Kasumi-1 (cell line): Measurements from ENCODE around the gene GSX2.
"Not testable (repeated sequence)": the region's sequence is repeated elsewhere in the genome, so short reads cannot be mapped to it uniquely, and the experiment has no call there.

Source experiments
- DNase-seq, 2 experiments: peaks; one replicate each; lab custom pipeline; 2025; lab: John Stamatoyannopoulos, UW

The GSX2 gene

DNA sequence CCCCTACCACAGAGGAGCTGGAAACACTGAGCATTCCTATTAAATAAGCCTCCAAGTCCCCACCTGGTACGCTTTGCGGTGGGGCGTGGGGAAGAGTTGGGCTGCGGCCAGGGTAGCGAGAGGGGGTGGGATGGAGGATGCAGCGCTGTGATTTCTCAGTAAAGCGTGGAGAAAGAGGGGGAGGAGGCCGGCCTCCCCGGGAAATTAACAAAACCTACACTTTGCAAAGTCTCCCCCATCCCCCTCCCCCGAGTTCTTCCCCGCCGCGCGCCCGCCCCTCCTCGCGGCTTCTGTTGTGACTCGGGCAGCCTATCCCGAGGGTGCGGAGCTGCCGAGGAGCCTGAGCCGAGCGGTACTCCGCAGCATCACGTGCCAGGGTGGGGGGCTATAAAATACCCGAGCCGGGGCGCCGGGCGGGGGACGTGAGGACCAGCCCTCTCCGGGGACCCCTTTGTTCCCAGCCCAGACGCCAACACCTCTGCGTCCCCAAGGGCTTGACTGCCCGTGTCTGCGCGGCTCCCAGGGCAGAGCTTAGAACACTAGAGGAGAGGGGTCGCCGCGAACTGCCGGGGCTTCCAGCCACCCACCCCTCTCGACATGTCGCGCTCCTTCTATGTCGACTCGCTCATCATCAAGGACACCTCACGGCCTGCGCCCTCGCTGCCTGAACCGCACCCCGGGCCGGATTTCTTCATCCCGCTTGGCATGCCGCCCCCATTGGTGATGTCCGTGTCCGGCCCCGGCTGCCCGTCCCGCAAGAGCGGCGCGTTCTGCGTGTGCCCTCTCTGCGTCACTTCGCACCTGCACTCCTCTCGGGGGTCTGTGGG, at the start of gene GSX2:
GSX2 (plus strand) TSS at position 416 of the 827 bp plus-strand sequence; CDS start at position 598, 182 bp downstream.
- no peak for DNase-seq

DNA sequence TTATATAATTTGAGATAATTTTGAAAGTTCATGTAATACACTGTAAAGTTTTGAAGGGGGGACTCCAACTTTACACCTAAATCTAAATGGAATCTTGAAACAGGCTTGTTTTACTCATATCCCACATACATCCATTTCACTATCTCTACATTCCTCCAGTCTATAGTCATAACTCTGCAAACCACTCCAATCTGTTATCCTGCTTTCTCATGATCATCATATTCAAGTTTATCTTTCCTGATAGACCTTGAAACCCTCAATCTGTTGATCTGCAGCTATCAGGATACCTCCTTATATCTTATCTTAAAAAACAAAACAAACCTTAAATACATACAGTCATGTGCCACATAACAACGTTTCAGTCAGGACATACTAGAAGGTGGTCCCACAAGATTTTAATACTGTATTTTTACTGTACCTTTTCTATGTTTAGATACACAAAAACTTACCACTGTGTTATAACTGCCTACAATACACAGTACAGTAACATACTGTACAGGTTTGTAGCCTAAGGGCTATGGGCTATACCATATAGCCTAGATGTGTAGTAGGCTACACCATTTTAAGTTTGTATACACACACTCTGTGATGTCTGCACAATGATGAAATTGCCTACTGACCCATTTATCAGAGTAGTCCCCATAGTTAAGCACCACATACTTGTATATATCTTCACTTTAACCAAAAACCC, 49.6 kb upstream of the GSX2 start:
- DNase-seq, result no peak

DNA sequence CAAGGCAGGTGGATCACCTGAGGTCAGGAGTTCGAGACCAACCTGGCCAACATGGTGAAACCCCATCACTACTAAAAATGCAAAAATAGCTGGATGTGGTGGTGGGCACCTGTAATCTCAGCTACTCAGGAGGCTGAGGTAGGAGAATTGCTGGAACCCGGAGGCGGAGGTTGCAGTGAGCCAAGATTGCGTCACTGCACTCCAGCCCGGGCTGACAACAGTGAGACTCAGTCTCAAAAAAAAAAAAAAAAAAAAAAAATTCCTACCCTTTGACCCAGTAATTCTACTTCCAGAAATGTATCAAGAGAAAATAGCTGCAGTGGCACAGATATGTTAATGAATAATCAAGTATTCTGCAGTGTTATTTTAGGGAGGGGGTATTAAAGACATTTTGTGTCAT, 46.6 kb upstream of the GSX2 start:
- DNase-seq, result not testable (repeated sequence)

DNA sequence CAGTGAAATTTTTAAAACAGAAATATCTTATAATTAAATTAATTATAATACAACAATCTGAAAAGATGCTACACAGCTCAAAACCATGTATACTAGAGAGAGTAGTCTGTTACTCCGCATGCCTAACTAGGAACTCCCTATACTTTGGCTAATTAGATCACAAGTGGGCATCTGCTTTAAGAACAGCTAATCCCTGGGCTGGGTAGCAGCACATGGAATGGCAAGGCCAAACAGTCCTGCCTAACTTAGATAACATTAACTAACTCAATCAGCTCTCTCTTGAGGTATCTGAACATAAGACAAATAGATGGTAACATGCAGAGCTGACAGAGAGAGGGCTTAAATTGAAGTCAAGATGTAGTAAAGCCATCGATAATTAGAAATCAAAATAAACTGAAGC, 45.5 kb upstream of the GSX2 start:
- no peak for DNase-seq

DNA sequence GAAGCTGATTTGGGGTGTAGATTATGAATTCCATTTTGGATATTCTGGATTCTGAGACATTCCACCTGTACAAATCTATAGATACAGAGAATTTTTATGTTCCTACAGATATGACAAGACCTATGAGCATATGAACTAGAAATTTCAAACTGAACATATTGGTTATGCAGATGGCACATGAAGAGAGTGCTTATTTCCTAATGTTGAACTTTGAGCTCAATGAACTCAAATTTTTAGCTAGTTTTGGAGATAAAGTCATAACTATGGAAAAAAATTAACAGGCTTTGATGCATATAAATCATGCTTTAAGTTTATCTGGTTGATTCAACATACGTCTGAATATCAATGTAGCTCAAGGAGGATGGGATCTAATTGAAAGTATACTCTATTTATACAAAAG, 44.5 kb upstream of the GSX2 start:
- DNase-seq, result no peak

DNA sequence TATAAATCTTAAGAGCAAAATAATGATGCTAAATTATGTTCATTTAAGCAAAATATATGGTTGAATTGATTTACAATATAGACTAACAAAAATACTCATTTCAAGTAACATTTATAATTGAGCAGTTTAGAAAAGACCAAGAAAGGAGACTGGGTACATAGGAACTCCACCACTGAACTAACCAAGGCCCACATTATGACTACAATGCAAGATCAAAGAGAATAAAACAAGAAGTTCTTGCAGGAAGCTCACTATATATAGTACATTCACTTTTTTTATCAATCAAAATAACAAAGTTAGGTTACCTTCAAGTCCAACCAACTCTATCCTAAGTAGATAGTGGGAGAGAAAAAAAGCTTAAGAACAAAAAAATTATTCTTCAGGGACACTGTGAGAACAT, 43.6 kb upstream of the GSX2 start:
- peak in 1 of 2 experiments; percentile 31 for DNase-seq

DNA sequence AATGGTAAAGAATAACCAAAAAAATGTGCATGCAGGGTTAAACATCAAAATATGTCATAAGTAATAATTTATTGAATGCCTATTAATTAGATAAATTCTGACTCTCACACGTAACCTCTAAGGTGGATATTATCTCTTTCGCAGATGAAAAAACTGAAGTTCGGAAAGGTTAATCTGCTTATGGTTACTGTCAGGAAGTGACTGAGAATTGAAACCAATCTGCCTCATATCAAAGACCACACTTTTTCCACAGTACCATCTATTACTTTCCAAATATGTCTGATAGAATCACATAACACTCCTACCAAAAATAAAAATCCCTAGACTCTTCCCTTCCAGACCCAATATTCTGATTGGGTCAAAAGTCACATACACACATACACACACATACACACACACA, 41.8 kb upstream of the GSX2 start:
- DNase-seq, result no peak

DNA sequence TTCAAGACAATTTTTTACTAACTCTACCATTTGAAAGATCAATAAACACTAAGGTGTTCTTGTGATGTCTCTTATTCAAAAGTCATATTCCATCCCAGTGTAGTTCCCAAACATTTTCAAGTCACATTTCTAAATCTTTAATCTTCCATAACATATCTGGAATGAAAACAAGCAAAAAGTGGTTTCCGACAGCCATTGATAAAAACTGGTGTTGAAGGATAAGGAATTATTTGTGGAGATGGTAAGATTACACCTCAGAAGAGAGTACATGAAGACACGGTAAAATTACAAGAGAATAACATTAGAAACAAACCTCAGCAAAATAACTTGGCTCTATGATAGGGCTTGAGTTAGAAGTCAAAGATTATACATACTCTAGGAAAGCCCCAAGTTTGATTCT, 39.8 kb upstream of the GSX2 start:
- no peak for DNase-seq

DNA sequence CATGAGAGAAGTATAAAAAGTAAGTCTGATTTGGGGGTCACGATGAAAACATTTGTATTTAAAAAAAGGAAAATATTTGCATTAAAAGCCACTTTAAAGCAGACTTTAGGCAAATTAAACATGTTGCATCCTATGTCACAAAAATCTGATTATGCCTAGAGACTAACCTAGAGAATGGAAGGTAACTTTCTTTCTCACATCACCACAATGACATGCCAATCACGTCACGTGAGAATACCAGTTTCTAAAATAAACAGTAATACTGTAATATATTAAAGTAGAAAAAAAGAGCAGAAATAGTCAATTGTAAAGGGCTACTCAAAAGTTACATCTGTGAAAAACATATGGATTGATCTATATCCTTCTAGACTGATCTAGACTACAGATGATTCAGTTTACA, 38.9 kb upstream of the GSX2 start:
- DNase-seq, result no peak

DNA sequence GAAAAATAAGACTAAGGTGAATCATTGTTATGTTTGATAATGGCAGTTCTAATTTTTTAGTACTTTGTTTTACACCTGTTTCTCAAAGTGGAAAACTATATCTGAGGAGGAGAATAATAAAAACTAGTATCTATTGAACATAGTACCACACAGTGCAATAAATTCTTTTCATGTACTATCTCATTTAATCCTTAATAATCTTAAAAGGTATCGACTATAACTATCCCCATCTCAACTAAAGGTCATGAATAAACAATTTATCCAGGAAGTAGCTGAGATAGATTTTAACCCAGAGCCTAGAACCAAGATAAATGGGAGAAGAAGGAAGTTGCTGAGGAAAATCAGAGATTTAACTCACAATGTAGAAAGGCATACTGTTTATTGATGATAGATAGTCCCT, 38.1 kb upstream of the GSX2 start:
- no peak for DNase-seq

DNA sequence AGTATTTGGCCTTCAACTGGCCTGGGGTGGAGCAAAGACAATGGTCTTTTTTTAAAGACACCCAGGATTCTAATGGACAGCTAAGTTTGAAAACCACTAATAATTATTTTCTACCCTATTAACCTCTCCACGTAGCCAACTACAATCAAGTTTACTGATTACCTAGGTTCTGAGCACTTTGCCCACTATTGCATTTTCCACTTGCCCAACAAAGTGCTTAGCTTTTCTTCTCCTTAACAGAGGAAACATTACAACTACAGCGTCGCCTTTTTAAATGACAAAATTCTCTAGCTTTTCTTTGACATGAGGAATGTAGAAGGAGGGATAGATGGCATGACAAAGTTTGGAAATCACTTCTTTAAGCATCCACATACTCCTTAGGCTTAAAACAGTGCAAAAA, 37.6 kb upstream of the GSX2 start:
- no peak for DNase-seq

DNA sequence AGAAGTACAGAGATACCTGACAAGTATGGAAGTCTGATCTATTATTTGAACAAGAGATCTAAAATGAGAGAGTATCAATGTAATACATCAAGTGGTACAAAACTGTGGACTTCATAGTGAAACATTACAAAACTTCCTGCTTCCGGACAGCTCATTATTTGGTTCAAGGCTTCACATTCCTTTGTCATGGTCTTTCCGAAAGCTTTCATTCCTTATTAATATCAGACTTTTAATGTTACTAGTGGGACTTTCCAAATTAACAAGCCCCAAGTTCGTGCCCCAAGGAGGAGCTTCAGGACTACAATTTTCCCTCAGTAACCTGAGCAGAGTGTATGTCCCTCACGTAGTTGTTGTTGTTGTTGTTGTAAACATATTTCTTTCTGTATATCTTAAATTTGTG, 36.7 kb upstream of the GSX2 start:
- DNase-seq, result peak; percentile 65 to 71

DNA sequence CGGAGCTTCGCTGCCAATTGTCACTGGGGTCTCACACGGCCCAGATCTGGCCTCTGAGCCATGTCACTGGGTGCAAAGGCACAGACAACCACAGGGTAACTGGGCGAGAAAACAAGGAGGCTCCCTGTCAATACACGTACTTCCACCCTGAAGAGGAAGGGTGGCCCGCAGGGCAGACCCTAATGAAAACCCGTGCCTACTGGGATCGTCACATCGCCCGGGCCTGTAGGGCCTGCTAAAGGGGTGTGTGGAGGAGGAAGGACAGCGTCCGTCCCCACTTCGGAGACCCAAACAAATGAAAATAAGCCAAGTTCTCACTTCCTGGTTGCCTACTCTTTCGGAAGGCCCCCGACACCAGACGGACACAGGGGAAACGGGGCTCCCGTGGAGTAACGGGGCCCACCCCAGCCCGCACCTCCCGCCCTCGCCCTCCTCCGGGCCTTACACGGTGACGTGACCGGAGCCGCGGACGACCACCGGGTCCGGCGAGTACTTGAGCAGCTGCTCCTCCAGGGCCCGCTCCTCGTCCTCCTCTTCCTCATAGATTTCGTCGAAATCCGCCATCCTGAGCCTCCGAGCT, 36.1 kb upstream of the GSX2 start:
- DNase-seq, result peak; percentile 72 to 82

DNA sequence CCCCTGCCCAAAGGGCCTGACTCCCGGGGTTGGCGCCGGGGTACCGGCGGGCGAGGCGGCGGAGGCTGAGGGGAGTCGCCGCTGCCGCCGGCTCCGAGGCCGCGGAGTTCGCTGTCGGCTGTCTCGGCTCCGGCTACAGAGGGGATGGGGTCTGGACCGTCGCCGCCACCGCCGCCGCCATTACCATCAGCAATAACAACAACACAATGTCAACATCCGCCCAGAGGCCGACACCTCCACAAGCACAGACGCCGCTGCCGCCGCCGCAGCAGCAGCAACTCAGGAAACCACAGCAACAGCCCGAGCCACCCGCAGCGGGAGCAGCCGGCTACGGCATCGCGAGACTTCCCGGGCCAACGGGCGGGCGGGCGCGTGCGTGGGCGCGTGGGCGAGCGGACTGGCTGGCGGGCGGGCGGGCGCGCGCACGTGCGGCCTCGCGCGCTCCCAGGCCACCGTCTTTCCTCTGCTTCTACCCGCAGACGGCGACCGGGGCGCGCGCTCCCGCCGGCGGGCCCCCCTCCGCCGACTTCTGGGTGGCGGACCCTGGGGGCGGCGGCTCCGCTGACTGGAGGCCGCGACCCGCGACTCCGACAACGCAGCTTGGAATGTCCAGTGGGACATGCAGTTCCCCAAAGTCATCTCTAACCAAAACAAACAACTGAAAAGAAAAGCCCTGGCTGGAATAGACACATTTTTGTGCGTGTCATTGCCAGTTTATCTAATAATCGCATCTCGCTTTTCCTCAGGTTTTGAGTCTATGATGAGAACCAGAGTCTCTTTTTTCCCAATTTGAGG, 35.4 kb upstream of the GSX2 start, which contains the start of gene CHIC2:
CHIC2 (minus strand) TSS at position 289 of the 795 bp plus-strand sequence. CDS start 305 bp downstream, outside the sequence.
- peak; percentile 98 to 99 for DNase-seq

DNA sequence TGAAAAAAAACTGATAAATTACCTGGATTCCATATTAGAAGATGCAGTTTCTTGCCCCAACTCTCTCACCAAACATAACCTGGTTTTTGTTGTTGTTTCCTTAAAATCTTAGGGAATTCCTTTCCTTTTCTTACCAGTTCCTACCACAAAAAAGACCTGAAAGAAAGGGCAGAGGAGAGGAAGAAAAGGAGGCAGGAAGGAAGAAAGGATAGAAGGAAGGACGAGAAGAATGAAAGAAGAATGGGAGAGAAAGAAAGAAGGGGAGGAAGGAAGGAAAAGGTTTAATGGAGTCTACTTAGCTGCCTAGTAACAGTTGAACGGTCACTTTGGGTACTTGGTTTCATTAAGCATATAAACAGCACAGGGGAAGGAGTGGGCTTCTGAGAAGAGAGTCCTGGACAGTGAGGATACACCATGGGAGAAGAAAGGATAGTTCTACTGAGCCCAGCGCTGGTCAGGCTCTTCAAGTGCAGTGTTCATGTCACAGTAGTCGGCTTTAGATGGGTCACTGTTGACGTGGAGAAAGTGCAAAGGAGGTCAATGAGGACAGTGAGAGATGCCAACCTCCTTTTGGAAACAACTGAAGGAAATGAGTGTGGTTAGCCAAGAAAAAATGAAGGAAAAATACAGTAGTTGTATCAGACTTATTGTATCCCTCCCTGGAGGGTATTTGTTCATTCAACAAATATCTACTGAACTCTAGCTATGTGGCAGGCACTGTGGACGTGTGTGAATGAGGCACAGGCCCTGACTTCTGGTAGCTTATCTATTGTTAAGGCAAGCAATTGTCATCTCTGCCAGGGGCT, 34.5 kb upstream of the GSX2 start:
- DNase-seq, result no peak

DNA sequence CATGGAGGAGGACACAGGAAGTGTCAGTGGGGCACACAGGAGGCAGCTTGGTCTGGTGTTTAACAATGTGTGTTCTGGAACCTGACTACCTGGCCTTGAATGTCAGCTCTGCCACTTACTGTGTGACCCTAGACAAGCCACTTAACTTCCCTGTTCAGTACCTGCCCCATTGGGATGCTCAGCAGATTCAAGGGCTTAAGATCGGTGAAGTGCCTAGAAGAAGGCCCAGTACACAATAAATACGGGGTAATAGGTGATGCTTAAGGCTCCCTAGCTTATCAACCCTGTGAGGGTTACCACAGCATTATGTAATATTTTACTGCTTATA, 33.9 kb upstream of the GSX2 start:
- DNase-seq, result peak in 1 of 2 experiments; percentile 52

DNA sequence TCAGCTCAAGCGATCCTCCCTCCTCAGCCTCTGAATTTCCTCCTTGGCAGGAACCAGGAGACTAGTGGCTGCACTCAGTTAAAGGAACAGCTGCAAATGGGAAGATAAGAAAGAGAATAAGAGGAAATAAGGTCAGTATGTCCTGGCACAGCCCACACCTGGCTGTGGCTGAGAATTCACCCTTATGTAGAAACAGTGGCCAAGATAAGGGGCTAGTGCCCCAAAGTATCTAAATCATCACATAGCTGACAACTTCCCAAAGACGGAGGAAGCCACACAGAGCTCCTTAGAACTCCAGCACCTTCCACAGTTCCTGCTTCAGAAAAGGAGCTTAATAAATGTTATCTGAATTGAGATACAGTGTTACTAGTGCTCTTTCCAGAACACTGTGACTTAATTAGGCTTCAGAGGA, 33.2 kb upstream of the GSX2 start:
- peak; percentile 62 to 73 for DNase-seq

DNA sequence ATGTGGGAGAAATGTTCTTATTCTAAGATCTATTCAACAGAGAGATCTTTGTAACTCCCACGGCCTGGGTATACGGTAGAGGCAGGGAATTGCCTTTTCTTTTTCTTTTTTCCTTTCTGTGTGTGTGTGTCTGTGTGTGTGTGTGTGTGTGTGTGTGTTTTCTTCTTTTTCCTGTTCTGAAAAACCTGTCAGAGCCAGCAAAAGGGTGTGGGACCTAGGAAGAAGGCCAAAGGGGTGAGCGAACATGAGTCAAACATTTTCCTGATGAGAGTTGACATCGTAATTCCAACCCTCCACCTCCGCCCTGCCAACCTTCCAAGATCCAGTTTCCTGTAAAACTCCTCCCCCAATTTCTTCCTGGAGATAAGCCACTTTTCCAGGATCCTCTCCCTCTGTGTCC, 32.8 kb upstream of the GSX2 start:
- DNase-seq, result no peak

DNA sequence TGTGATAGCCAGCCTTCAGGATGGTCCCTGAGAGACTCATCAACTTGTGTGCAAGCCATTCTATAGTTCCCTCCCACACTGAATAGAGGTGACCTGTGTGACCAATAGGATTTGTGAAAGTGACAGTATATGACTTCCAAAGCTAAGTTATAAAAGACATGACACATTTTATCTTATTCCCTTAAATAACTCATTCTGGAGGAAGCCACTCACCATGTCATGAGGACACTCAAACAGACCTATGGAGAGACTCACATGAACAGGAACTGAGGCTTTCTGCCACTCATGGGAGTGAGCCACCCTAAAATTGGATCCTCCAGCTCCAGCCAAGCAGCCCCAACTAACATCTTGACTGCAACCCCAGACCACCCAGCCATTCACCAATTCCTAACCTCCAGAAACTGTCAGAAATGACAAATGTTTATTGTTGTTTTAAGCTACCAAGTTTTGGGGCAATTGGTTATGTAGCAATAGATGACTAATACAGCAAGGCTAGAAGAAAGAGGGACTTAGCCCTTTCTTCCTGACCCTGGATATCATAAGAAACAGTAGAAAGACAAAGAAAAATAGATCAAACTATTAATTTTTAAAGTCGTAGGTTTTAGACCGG, 26.6 kb upstream of the GSX2 start:
- no peak for DNase-seq

DNA sequence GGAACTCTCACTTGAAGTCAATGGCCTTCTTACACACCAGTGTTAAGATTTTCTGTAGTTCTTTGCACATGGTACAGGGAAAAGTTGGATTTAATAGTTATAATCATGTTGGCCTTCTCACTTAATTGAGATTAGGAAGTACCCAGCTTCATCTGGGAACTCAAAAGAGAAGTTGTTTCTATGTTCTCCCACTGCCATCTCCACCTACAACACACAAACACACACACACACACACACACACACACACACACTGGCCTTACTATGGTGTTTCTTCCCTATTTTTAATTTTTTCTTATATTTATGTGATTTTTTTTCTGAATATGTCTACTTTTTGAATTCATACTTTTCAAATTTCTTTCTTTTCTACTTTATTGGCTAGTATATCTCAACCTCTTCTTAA, 25.6 kb upstream of the GSX2 start:
- peak in 1 of 2 experiments; percentile 36 for DNase-seq

DNA sequence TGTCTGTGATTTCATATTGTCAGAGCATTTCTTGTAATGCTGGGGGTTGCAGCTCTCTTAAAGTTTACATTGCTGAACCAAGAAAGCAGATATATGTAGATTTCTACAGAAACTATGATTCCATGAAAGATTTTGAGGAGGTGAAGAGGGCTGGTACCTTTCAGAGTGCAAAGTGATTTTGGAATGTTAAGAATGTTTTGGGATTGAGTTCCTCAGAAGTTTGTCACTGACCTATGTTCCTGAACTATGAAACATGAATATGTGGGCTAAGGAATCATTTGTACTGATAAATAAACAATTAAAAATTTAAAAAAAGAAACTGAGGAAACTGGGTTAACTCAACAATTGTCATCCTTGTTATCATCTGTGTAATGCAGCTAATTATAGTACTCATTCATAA, 23.3 kb upstream of the GSX2 start:
- no peak for DNase-seq
